ENCODE results near the gene BCAS3.

The BCAS3 gene

GRCh38 chr17:61209106-61209439 lies 531.4 kb downstream of the BCAS3 start:
- DNase-seq: peak; percentile 48

- DNase-seq: peak; percentile 55
These were observed 531.9 kb downstream of the BCAS3 start for GRCh38 chr17:61209525-61209924.

- peak; percentile 44 for DNase-seq
These were observed 533.6 kb downstream of the BCAS3 start for GRCh38 chr17:61211236-61211635.

- no peak for DNase-seq
These were observed 535.0 kb downstream of the BCAS3 start for GRCh38 chr17:61212655-61213054.

- no peak for DNase-seq
These were observed 537.1 kb downstream of the BCAS3 start for GRCh38 chr17:61214753-61215152.

- DNase-seq: no peak
These were observed 538.4 kb downstream of the BCAS3 start for GRCh38 chr17:61216066-61216465.

GRCh38 chr17:61217878-61218437 lies 540.3 kb downstream of the BCAS3 start:
- no peak for DNase-seq

GRCh38 chr17:61218438-61218837 lies 540.8 kb downstream of the BCAS3 start:
- DNase-seq: no peak

- peak; percentile 28 for DNase-seq
These were observed 541.8 kb downstream of the BCAS3 start for GRCh38 chr17:61219460-61219859.

- no peak for DNase-seq
These were observed 543.5 kb downstream of the BCAS3 start for GRCh38 chr17:61221181-61221580.

GRCh38 chr17:61221597-61222471 lies 544.2 kb downstream of the BCAS3 start:
- DNase-seq: no peak

- no peak for DNase-seq
These were observed 546.1 kb downstream of the BCAS3 start for GRCh38 chr17:61223725-61224124.

GRCh38 chr17:61225178-61225882 lies 547.7 kb downstream of the BCAS3 start:
- DNase-seq: no peak

- DNase-seq: no peak
These were observed 550.2 kb downstream of the BCAS3 start for GRCh38 chr17:61227866-61228265.

GRCh38 chr17:61230461-61230860 lies 552.8 kb downstream of the BCAS3 start:
- no peak for DNase-seq

GRCh38 chr17:61230972-61231820 lies 553.5 kb downstream of the BCAS3 start:
- DNase-seq: no peak

- DNase-seq: no peak
These were observed 555.2 kb downstream of the BCAS3 start for GRCh38 chr17:61232871-61233270.

- peak; percentile 12 for DNase-seq
These were observed 556.5 kb downstream of the BCAS3 start for GRCh38 chr17:61233991-61234750.

GRCh38 chr17:61235001-61235826 lies 557.6 kb downstream of the BCAS3 start:
- peak; percentile 40 for DNase-seq

- peak; percentile 36 for DNase-seq
These were observed 558.2 kb downstream of the BCAS3 start for GRCh38 chr17:61235827-61236197.

GRCh38 chr17:61237275-61237674 lies 559.6 kb downstream of the BCAS3 start:
- DNase-seq: no peak

Data from retina (tissue), 1 donor.